Measurements from ENCODE around the gene OR2V1. TPM values are rescaled to one million over a fixed set of nuclear protein-coding genes. Genes with fewer than 3 reads are reported as not detected.
"Not testable (repeated sequence)": the region's sequence is repeated elsewhere in the genome, so short reads cannot be mapped to it uniquely, and the experiment has no call there.

The OR2V1 gene, protein sequence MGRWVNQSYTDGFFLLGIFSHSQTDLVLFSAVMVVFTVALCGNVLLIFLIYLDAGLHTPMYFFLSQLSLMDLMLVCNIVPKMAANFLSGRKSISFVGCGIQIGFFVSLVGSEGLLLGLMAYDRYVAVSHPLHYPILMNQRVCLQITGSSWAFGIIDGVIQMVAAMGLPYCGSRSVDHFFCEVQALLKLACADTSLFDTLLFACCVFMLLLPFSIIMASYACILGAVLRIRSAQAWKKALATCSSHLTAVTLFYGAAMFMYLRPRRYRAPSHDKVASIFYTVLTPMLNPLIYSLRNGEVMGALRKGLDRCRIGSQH
- total RNA-seq = not detected

- intact Hi-C loops (cut with DNase I) = no loop called here
- DNase-seq (ENCODE audit: low spot score) = no peak
- 60% methylated on average over 14 of the region's 14 CpGs for WGBS
- H3K9me3 ChIP-seq = no peaks in the 10 kb centered on the region
- H3K36me3 ChIP-seq = no peaks in the 10 kb centered on the region
- H3K4me3 ChIP-seq = no peak within 1 kb of the TSS
- TF ChIP-seq, protein P1, sequence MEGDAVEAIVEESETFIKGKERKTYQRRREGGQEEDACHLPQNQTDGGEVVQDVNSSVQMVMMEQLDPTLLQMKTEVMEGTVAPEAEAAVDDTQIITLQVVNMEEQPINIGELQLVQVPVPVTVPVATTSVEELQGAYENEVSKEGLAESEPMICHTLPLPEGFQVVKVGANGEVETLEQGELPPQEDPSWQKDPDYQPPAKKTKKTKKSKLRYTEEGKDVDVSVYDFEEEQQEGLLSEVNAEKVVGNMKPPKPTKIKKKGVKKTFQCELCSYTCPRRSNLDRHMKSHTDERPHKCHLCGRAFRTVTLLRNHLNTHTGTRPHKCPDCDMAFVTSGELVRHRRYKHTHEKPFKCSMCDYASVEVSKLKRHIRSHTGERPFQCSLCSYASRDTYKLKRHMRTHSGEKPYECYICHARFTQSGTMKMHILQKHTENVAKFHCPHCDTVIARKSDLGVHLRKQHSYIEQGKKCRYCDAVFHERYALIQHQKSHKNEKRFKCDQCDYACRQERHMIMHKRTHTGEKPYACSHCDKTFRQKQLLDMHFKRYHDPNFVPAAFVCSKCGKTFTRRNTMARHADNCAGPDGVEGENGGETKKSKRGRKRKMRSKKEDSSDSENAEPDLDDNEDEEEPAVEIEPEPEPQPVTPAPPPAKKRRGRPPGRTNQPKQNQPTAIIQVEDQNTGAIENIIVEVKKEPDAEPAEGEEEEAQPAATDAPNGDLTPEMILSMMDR (IDR thresholded peaks at IDR 0.05) = no peak
- no peak within 1 kb of the TSS for H3K27ac ChIP-seq
- H3K27me3 ChIP-seq (replicated peaks; ENCODE audit: insufficient read depth) = peaks cover 5% of the 10 kb centered on the region
- no peaks in the 10 kb centered on the region for H3K4me1 ChIP-seq (replicated peaks)
These were observed at the start of gene OR2V1 for GRCh38 chr5:181130832-181131496. Gene OR2V1 (minus strand): TSS chr5:181131169. CDS start chr5:181125304, 5,865 bp downstream.

GRCh38 chr5:181177559-181177958 lies 46.6 kb upstream of the OR2V1 start:
- H3K4me3 ChIP-seq; H3K36me3 ChIP-seq; H3K27me3 ChIP-seq (replicated peaks; ENCODE audit: insufficient read depth); H3K9me3 ChIP-seq; H3K27ac ChIP-seq; DNase-seq (ENCODE audit: low spot score); H3K4me1 ChIP-seq (replicated peaks); intact Hi-C loops (cut with DNase I): not testable (repeated sequence)
- WGBS = 72% methylated on average over 14 of the region's 14 CpGs

- H3K36me3 ChIP-seq = no peaks in the 10 kb centered on the region
- TF ChIP-seq POLR2A (IDR thresholded peaks at IDR 0.05) = no peak
- no peak for TF ChIP-seq POLR2AphosphoS5 (IDR thresholded peaks at IDR 0.05)
- TF ChIP-seq, protein P1 (IDR thresholded peaks at IDR 0.05) = no peak
- WGBS = 64% methylated on average over 3 of the region's 3 CpGs
- no peak for DNase-seq (ENCODE audit: low spot score)
- intact Hi-C loops (cut with DNase I) = no loop called here
- H3K4me1 ChIP-seq (replicated peaks) = no peaks in the 10 kb centered on the region
- H3K9me3 ChIP-seq = no peaks in the 10 kb centered on the region
- no peak overlapping the region for H3K4me3 ChIP-seq
- no peak overlapping the region for H3K27ac ChIP-seq
- no peaks in the 10 kb centered on the region for H3K27me3 ChIP-seq (replicated peaks; ENCODE audit: insufficient read depth)
These were observed 45.4 kb upstream of the OR2V1 start for GRCh38 chr5:181176254-181176952.

- H3K4me1 ChIP-seq (replicated peaks) = no peaks in the 10 kb centered on the region
- H3K4me3 ChIP-seq = no peak overlapping the region
- 5% methylated on average over 50 of the region's 50 CpGs for WGBS
- TF ChIP-seq POLR2AphosphoS5 (IDR thresholded peaks at IDR 0.05) (no peak), POLR2A (IDR thresholded peaks at IDR 0.05) (no peak)
- TF ChIP-seq, protein P1 (IDR thresholded peaks at IDR 0.05) = no peak
- H3K36me3 ChIP-seq = no peaks in the 10 kb centered on the region
- intact Hi-C loops (cut with DNase I) = no loop called here
- H3K27me3 ChIP-seq (replicated peaks; ENCODE audit: insufficient read depth) = peaks cover 14% of the 10 kb centered on the region
- H3K9me3 ChIP-seq = no peaks in the 10 kb centered on the region
- H3K27ac ChIP-seq = no peak overlapping the region
- DNase-seq (ENCODE audit: low spot score) = no peak
These were observed 42.7 kb upstream of the OR2V1 start for GRCh38 chr5:181173420-181174342.

GRCh38 chr5:181173027-181173419 lies 42.1 kb upstream of the OR2V1 start:
- Histone ChIP-seq H3K9me3 (no peaks in the 10 kb centered on the region), H3K27ac (no peak overlapping the region), H3K36me3 (no peaks in the 10 kb centered on the region), H3K4me1 (replicated peaks) (no peaks in the 10 kb centered on the region), H3K27me3 (replicated peaks; ENCODE audit: insufficient read depth) (peaks cover 18% of the 10 kb centered on the region), H3K4me3 (no peak overlapping the region)
- TF ChIP-seq POLR2AphosphoS5 (IDR thresholded peaks at IDR 0.05) = no peak
- TF ChIP-seq POLR2A (IDR thresholded peaks at IDR 0.05) = no peak
- TF ChIP-seq, protein P1 (IDR thresholded peaks at IDR 0.05) = peak in 1 of 4 experiments; percentile 6
- no peak for DNase-seq (ENCODE audit: low spot score)
- intact Hi-C loops (cut with DNase I) = no loop called here
- 17% methylated on average over 11 of the region's 11 CpGs for WGBS

All from prostate gland (tissue), 2 donors.